ENCODE measurements around the gene GYS1.

The GYS1 gene

DNA sequence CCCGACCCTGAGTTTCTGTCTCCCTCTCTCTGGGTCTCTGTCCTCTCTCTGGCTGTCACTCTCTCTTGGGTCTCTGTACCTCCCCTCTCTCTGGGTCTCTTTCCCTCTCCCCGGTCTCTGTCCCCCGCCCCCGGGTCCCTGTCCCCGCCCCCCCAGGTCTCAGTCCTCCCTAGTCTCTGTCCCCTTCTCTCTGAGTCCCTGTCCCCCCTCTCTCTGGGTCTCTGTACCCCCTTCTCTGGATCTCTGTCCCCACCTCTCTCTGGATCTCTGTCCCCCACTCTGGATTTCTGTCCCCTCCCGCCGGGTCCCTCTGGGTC, 30.3 kb downstream of the GYS1 start:
- Histone ChIP-seq H3K36me3 (ENCODE audit: control insufficient read depth in 1 of 2, insufficient read depth in 2 of 2, low read depth in 1 of 2, low read length in 2 of 2) (peaks cover 42 to 51% of the 10 kb centered on the region in 2 experiments), H2BK12ac (ENCODE audit: low read length in 2 of 2) (peak overlapping the region in 1 of 2 experiments; percentile 85)
- 58% methylated on average over 4 of the region's 7 CpGs for WGBS

DNA sequence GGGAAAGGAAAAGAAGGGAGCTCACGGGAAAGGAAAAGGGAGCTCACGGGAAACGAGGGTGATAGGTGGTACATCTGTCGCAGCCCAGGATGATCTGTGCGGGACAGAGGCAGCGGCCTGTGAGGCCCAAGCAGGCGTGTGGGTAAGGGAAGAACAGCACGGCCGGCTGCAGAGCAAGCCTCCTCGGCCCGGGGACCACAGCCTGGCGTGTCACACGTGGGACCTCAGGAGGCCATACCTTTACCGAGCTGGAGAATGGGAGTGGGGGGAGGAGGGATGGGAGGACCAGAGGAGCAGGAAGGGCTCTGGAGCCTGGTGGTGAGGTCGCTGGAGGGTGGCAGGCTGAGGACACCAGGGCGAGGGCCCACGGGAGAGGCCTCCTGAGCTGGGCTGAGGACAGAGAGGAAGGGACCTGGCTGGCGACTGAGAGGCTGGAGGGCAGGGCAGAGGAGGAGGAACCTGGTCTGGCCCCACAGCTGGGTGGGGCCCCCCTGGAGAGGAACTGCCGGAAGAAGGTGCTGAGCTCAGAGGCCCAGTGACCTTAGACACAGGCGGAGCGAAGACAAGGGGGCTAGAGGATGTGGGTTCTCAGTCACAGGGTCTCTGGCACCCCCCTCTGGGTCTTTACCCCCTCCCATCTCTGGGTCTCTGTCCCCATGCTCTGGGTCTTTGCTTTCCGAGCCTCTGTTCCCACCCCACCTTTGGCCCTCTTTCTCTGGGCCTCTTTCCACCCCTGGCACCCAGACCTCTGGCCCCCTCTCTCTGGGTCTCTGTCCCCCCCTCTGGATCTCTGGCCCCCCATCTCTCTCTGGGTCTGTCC, 30.9 kb downstream of the GYS1 start:
- no peak overlapping the region for H3K4me2 ChIP-seq (ENCODE audit: low read length, poor library complexity, severe bottlenecking)
- H2AK5ac ChIP-seq (ENCODE audit: low read length, severe bottlenecking), result peak overlapping the region; percentile 89
- H3K27ac ChIP-seq (ENCODE audit: low read length, poor library complexity, severe bottlenecking), result peak overlapping the region; percentile 87
- H4K8ac ChIP-seq (ENCODE audit: low read length), result peak overlapping the region; percentile 70
- H3K18ac ChIP-seq (ENCODE audit: low read depth in 1 of 2, low read length in 2 of 2), result peak overlapping the region; percentile 55 to 93
- peak overlapping the region; percentile 29 to 89 for H3K4ac ChIP-seq (ENCODE audit: low read depth in 1 of 2, low read length in 2 of 2)
- H3K4me1 ChIP-seq (ENCODE audit: control insufficient read depth, insufficient read depth, low read depth, low read length), result peaks cover 43% of the 10 kb centered on the region
- no peaks in the 10 kb centered on the region for H3K27me3 ChIP-seq (ENCODE audit: control insufficient read depth in 1 of 2, insufficient read depth in 1 of 2, low read length in 2 of 2)
- H3K23ac ChIP-seq (ENCODE audit: low read length in 2 of 2), result peak overlapping the region in 1 of 2 experiments; percentile 46
- H3K14ac ChIP-seq (ENCODE audit: low read length in 2 of 2), result peak overlapping the region in 1 of 2 experiments; percentile 66
- H2BK12ac ChIP-seq (ENCODE audit: low read length in 2 of 2), result peak overlapping the region in 1 of 2 experiments; percentile 89
- H2BK15ac ChIP-seq (ENCODE audit: low read depth, poor library complexity, severe bottlenecking), result peak overlapping the region; percentile 87
- WGBS, result 50% methylated on average over 22 of the region's 22 CpGs
- H3K9ac ChIP-seq (ENCODE audit: low read length), result peak overlapping the region; percentile 45
- H3K9me3 ChIP-seq (ENCODE audit: control insufficient read depth, low read length), result no peaks in the 10 kb centered on the region
- peaks cover 45 to 47% of the 10 kb centered on the region in 2 experiments for H3K36me3 ChIP-seq (ENCODE audit: control insufficient read depth in 1 of 2, insufficient read depth in 2 of 2, low read depth in 1 of 2, low read length in 2 of 2)
- H3K79me1 ChIP-seq (replicated peaks; ENCODE audit: low read length, poor library complexity, severe bottlenecking), result peaks cover 3% of the 10 kb centered on the region
- H3K4me3 ChIP-seq (ENCODE audit: insufficient read depth in 1 of 2, low read depth in 1 of 2, low read length in 2 of 2), result no peak overlapping the region
- peak; percentile 53 for DNase-seq
- H2AFZ ChIP-seq (ENCODE audit: low read depth, low read length), result no peak overlapping the region
- peak overlapping the region; percentile 96 for H4K91ac ChIP-seq (ENCODE audit: low read length)
- H2BK120ac ChIP-seq (ENCODE audit: low read depth, low read length), result peak overlapping the region; percentile 39
- peak overlapping the region; percentile 99 for H2BK5ac ChIP-seq (ENCODE audit: low read depth, low read length, poor library complexity, severe bottlenecking)

More for the DNA sequence above, 30.3 kb downstream of the GYS1 start:
- peak overlapping the region; percentile 7 to 89 for H3K4ac ChIP-seq (ENCODE audit: low read depth in 1 of 2, low read length in 2 of 2)
- H3K23ac ChIP-seq (ENCODE audit: low read length in 2 of 2), result no peak overlapping the region
- peak overlapping the region; percentile 44 for H4K91ac ChIP-seq (ENCODE audit: low read length)
- H2BK5ac ChIP-seq (ENCODE audit: low read depth, low read length, poor library complexity, severe bottlenecking), result peak overlapping the region; percentile 99
- peak overlapping the region; percentile 87 for H3K27ac ChIP-seq (ENCODE audit: low read length, poor library complexity, severe bottlenecking)
- H3K18ac ChIP-seq (ENCODE audit: low read depth in 1 of 2, low read length in 2 of 2), result peak overlapping the region; percentile 17 to 94
- DNase-seq, result no peak
- H3K27me3 ChIP-seq (ENCODE audit: control insufficient read depth in 1 of 2, insufficient read depth in 1 of 2, low read length in 2 of 2), result no peaks in the 10 kb centered on the region
- H3K9me3 ChIP-seq (ENCODE audit: control insufficient read depth, low read length), result no peaks in the 10 kb centered on the region
- peaks cover 46% of the 10 kb centered on the region for H3K4me1 ChIP-seq (ENCODE audit: control insufficient read depth, insufficient read depth, low read depth, low read length)
- peak overlapping the region; percentile 93 for H3K9ac ChIP-seq (ENCODE audit: low read length)
- H2AFZ ChIP-seq (ENCODE audit: low read depth, low read length), result no peak overlapping the region
- H3K14ac ChIP-seq (ENCODE audit: low read length in 2 of 2), result peak overlapping the region in 1 of 2 experiments; percentile 38
- H2BK120ac ChIP-seq (ENCODE audit: low read depth, low read length), result peak overlapping the region; percentile 46
- peak overlapping the region; percentile 70 for H4K8ac ChIP-seq (ENCODE audit: low read length)
- peak overlapping the region; percentile 93 for H2BK15ac ChIP-seq (ENCODE audit: low read depth, poor library complexity, severe bottlenecking)
- no peak overlapping the region for H3K4me2 ChIP-seq (ENCODE audit: low read length, poor library complexity, severe bottlenecking)
- no peak overlapping the region for H3K4me3 ChIP-seq (ENCODE audit: insufficient read depth in 1 of 2, low read depth in 1 of 2, low read length in 2 of 2)
- peak overlapping the region; percentile 78 for H2AK5ac ChIP-seq (ENCODE audit: low read length, severe bottlenecking)
- peaks cover 3% of the 10 kb centered on the region for H3K79me1 ChIP-seq (replicated peaks; ENCODE audit: low read length, poor library complexity, severe bottlenecking)

DNA sequence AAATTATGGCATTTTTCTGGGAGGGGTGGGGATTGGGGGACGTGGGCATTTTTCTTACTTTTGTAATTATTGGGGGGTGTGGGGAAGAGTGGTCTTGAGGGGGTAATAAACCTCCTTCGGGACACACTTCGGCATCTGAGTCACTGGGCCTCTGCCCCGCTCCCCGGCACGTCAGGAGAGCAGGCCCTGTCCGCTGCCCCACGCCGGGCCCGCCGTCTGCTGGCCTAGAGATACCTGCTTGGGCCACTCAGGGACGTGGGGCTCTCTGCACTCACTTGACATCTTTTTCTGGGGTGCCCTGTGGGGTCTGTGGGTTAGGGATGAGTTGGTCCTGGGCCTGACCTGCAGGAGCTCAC, 31.5 kb downstream of the GYS1 start:
- H2BK5ac ChIP-seq (ENCODE audit: low read depth, low read length, poor library complexity, severe bottlenecking), result peak overlapping the region; percentile 71
- peak overlapping the region in 1 of 2 experiments; percentile 66 for H3K14ac ChIP-seq (ENCODE audit: low read length in 2 of 2)
- H3K4me3 ChIP-seq (ENCODE audit: insufficient read depth in 1 of 2, low read depth in 1 of 2, low read length in 2 of 2), result no peak overlapping the region
- peaks cover 43 to 45% of the 10 kb centered on the region in 2 experiments for H3K36me3 ChIP-seq (ENCODE audit: control insufficient read depth in 1 of 2, insufficient read depth in 2 of 2, low read depth in 1 of 2, low read length in 2 of 2)
- peak overlapping the region; percentile 45 for H3K9ac ChIP-seq (ENCODE audit: low read length)
- peak overlapping the region; percentile 87 for H3K27ac ChIP-seq (ENCODE audit: low read length, poor library complexity, severe bottlenecking)
- H4K91ac ChIP-seq (ENCODE audit: low read length), result peak overlapping the region; percentile 96
- peak overlapping the region; percentile 55 to 93 for H3K18ac ChIP-seq (ENCODE audit: low read depth in 1 of 2, low read length in 2 of 2)
- H3K79me1 ChIP-seq (replicated peaks; ENCODE audit: low read length, poor library complexity, severe bottlenecking), result peaks cover 3% of the 10 kb centered on the region
- H3K4ac ChIP-seq (ENCODE audit: low read depth in 1 of 2, low read length in 2 of 2), result peak overlapping the region in 1 of 2 experiments; percentile 89
- no peak overlapping the region for H2AFZ ChIP-seq (ENCODE audit: low read depth, low read length)
- no peak for DNase-seq
- H2BK120ac ChIP-seq (ENCODE audit: low read depth, low read length), result peak overlapping the region; percentile 39
- no peak overlapping the region for H3K4me2 ChIP-seq (ENCODE audit: low read length, poor library complexity, severe bottlenecking)
- no peaks in the 10 kb centered on the region for H3K27me3 ChIP-seq (ENCODE audit: control insufficient read depth in 1 of 2, insufficient read depth in 1 of 2, low read length in 2 of 2)
- peak overlapping the region; percentile 70 for H4K8ac ChIP-seq (ENCODE audit: low read length)
- peaks cover 43% of the 10 kb centered on the region for H3K4me1 ChIP-seq (ENCODE audit: control insufficient read depth, insufficient read depth, low read depth, low read length)
- WGBS, result 79% methylated on average over 12 of the region's 12 CpGs
- H3K23ac ChIP-seq (ENCODE audit: low read length in 2 of 2), result no peak overlapping the region
- H2AK5ac ChIP-seq (ENCODE audit: low read length, severe bottlenecking), result peak overlapping the region; percentile 89
- no peaks in the 10 kb centered on the region for H3K9me3 ChIP-seq (ENCODE audit: control insufficient read depth, low read length)
- peak overlapping the region; percentile 55 for H2BK15ac ChIP-seq (ENCODE audit: low read depth, poor library complexity, severe bottlenecking)
- H2BK12ac ChIP-seq (ENCODE audit: low read length in 2 of 2), result peak overlapping the region in 1 of 2 experiments; percentile 89

DNA sequence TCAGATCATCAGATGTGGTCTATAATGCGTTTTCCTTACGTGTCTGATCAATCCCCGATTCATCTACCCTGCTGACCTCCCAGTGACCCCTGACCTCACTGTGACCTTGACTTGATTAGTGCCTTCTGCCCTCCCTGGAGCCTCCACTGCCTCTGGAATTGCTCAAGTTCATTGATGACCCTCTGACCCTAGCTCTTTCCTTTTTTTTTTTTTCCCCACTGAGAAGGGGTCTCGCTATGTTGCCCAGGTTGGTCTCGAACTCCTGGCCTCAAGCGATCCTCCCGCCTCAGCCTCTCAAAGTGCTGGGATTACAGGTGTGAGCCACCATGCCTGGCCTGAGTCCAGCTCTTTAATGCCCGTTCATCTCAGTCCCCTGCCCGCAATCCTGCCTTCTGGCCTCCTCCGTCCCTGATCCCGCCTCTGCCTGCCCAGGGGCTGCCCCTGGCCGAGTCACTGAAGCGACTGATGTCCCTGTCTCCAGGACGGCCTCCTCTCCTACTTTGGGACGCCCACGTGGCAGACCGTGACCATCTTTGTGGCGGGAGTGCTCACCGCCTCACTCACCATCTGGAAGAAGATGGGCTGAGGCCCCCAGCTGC, 32.0 kb downstream of the GYS1 start:
- no peak overlapping the region for H2BK120ac ChIP-seq (ENCODE audit: low read depth, low read length)
- no peak overlapping the region for H3K14ac ChIP-seq (ENCODE audit: low read length in 2 of 2)
- peaks cover 42 to 43% of the 10 kb centered on the region in 2 experiments for H3K36me3 ChIP-seq (ENCODE audit: control insufficient read depth in 1 of 2, insufficient read depth in 2 of 2, low read depth in 1 of 2, low read length in 2 of 2)
- no peak overlapping the region for H3K9ac ChIP-seq (ENCODE audit: low read length)
- no peak overlapping the region for H3K4ac ChIP-seq (ENCODE audit: low read depth in 1 of 2, low read length in 2 of 2)
- H4K8ac ChIP-seq (ENCODE audit: low read length), result no peak overlapping the region
- no peaks in the 10 kb centered on the region for H3K9me3 ChIP-seq (ENCODE audit: control insufficient read depth, low read length)
- H3K4me3 ChIP-seq (ENCODE audit: insufficient read depth in 1 of 2, low read depth in 1 of 2, low read length in 2 of 2), result no peak overlapping the region
- H3K4me1 ChIP-seq (ENCODE audit: control insufficient read depth, insufficient read depth, low read depth, low read length), result peaks cover 45% of the 10 kb centered on the region
- peak overlapping the region; percentile 87 for H3K27ac ChIP-seq (ENCODE audit: low read length, poor library complexity, severe bottlenecking)
- no peak overlapping the region for H2BK5ac ChIP-seq (ENCODE audit: low read depth, low read length, poor library complexity, severe bottlenecking)
- peak overlapping the region; percentile 54 for H2AK5ac ChIP-seq (ENCODE audit: low read length, severe bottlenecking)
- no peak overlapping the region for H3K23ac ChIP-seq (ENCODE audit: low read length in 2 of 2)
- H2AFZ ChIP-seq (ENCODE audit: low read depth, low read length), result no peak overlapping the region
- peak overlapping the region; percentile 23 for H4K91ac ChIP-seq (ENCODE audit: low read length)
- no peaks in the 10 kb centered on the region for H3K27me3 ChIP-seq (ENCODE audit: control insufficient read depth in 1 of 2, insufficient read depth in 1 of 2, low read length in 2 of 2)
- H3K18ac ChIP-seq (ENCODE audit: low read depth in 1 of 2, low read length in 2 of 2), result no peak overlapping the region
- H2BK12ac ChIP-seq (ENCODE audit: low read length in 2 of 2), result peak overlapping the region in 1 of 2 experiments; percentile 29
- H2BK15ac ChIP-seq (ENCODE audit: low read depth, poor library complexity, severe bottlenecking), result peak overlapping the region; percentile 54
- WGBS, result 83% methylated on average over 19 of the region's 19 CpGs
- DNase-seq, result peak; percentile 37
- H3K4me2 ChIP-seq (ENCODE audit: low read length, poor library complexity, severe bottlenecking), result no peak overlapping the region
- peaks cover 3% of the 10 kb centered on the region for H3K79me1 ChIP-seq (replicated peaks; ENCODE audit: low read length, poor library complexity, severe bottlenecking)

Data from mesenchymal stem cell (in vitro differentiated cells and primary cell).